Astrocyte (in vitro differentiated cells and primary cell): ENCODE measurements around the gene TET2. TPM values are rescaled to one million over a fixed set of nuclear protein-coding genes. Genes with fewer than 3 reads are reported as not detected.

ENCODE experiments used
- DNase-seq: peaks from one replicate; pipeline ENCODE4 v3.0.0-alpha.2; 2010; ENCODE audit warnings: low read depth
- FAIRE-seq: peaks from 2 replicates; lab custom pipeline; 2011; peaks lifted over from hg19 to GRCh38; lab: Jason Lieb, UNC
- H2AFZ ChIP-seq: 2 replicates; pipeline ENCODE4 v1.6.0; 2012; ENCODE audit warnings: low read depth, low read length, inconsistent platforms
- H3K27ac ChIP-seq: 2 replicates; pipeline ENCODE4 v1.5.1; 2011; ENCODE audit warnings: low read depth, low read length, inconsistent platforms
- H3K27me3 ChIP-seq: 2 replicates; pipeline ENCODE4 v1.6.0; 2011; ENCODE audit warnings: low read length, inconsistent platforms; ENCODE audit not compliant: insufficient read depth
- H3K36me3 ChIP-seq: 2 replicates; pipeline ENCODE4 v1.5.1; 2011; ENCODE audit warnings: low read length, inconsistent platforms; ENCODE audit not compliant: insufficient read depth
- H3K4me1 ChIP-seq: 2 replicates; pipeline ENCODE4 v1.5.1; 2011; ENCODE audit warnings: low read length, inconsistent platforms; ENCODE audit not compliant: insufficient read depth
- H3K4me2 ChIP-seq: 2 replicates; pipeline ENCODE4 v1.6.0; 2012; ENCODE audit warnings: low read length, inconsistent platforms
- H3K4me3 ChIP-seq: 2 replicates; pipeline ENCODE4 v1.5.1; 2011; ENCODE audit warnings: low read depth, mild to moderate bottlenecking, low read length, inconsistent platforms; ENCODE audit not compliant: insufficient read depth
- H3K79me2 ChIP-seq: 2 replicates; pipeline ENCODE4 v1.6.0; 2012; ENCODE audit warnings: mild to moderate bottlenecking, low read length, inconsistent platforms; ENCODE audit not compliant: insufficient read depth
- H3K9ac ChIP-seq: 2 replicates; pipeline ENCODE4 v1.6.0; 2012; ENCODE audit warnings: mild to moderate bottlenecking, low read length, inconsistent platforms
- H3K9me3 ChIP-seq: 2 replicates; pipeline ENCODE4 v1.5.1; 2012; ENCODE audit warnings: low read depth, mild to moderate bottlenecking, low read length, inconsistent platforms; ENCODE audit not compliant: insufficient read depth
- H4K20me1 ChIP-seq: 2 replicates; pipeline ENCODE4 v1.6.0; 2012; ENCODE audit warnings: low read length, inconsistent platforms; ENCODE audit not compliant: insufficient read depth
- H3K27ac Mint-ChIP-seq: one replicate; pipeline ENCODE4 v1.8.0; 2021; ENCODE audit warnings: mild to moderate bottlenecking, mixed read lengths; ENCODE audit not compliant: unreplicated experiment
- H3K27me3 Mint-ChIP-seq: one replicate; pipeline ENCODE4 v1.8.0; 2021; ENCODE audit warnings: low read depth, mixed read lengths; ENCODE audit not compliant: unreplicated experiment
- H3K36me3 Mint-ChIP-seq: one replicate; pipeline ENCODE4 v1.8.0; 2021; ENCODE audit warnings: low read depth, mixed read lengths; ENCODE audit not compliant: unreplicated experiment
- H3K4me1 Mint-ChIP-seq: one replicate; pipeline ENCODE4 v1.8.0; 2021; ENCODE audit warnings: low read depth, mixed read lengths; ENCODE audit not compliant: unreplicated experiment
- H3K4me3 Mint-ChIP-seq: one replicate; pipeline ENCODE4 v1.8.0; 2021; ENCODE audit warnings: mild to moderate bottlenecking, moderate library complexity, mixed read lengths; ENCODE audit not compliant: unreplicated experiment
- H3K9me3 Mint-ChIP-seq: one replicate; pipeline ENCODE4 v1.8.0; 2021; ENCODE audit warnings: mild to moderate bottlenecking, mixed read lengths; ENCODE audit not compliant: unreplicated experiment
- CTCF ChIP-seq: IDR thresholded peaks from 2 replicates; pipeline ENCODE4 v1.5.1; 2011; ENCODE audit warnings: low read depth, mild to moderate bottlenecking, inconsistent platforms, low read length, moderate library complexity; ENCODE audit not compliant: insufficient read depth
- EZH2 ChIP-seq: IDR thresholded peaks from 2 replicates; pipeline ENCODE4 v1.6.1; 2012; ENCODE audit warnings: mild to moderate bottlenecking, low read length, inconsistent platforms; ENCODE audit not compliant: insufficient read depth
- total RNA-seq: library from RNA; stranded (reverse); gene quantifications from 2 replicates; pipeline ENCODE4 v1.2.1, GENCODE V29; 2021

TET2 gene
- total RNA-seq, 1 donor from 2014 or later = 15.7 TPM

GRCh38 chr4:105149771-105150170 is 3.1 kb downstream of the TET2 start:
- Histone ChIP-seq H3K9ac (no peak overlapping the region), H2AFZ (no peak overlapping the region), H3K79me2 (peaks cover 79% of the 10 kb centered on the region), H3K9me3 (no peaks in the 10 kb centered on the region), H3K4me1 (peaks cover 6% of the 10 kb centered on the region), H3K27me3 (no peaks in the 10 kb centered on the region), H3K4me3 (no peak overlapping the region), H3K36me3 (no peaks in the 10 kb centered on the region), H4K20me1 (peaks cover 42% of the 10 kb centered on the region), H3K4me2 (peak overlapping the region; percentile 90), H3K27ac (no peak overlapping the region)
- H3K9me3 Mint-ChIP-seq = no peaks in the 10 kb centered on the region
- H3K27me3 Mint-ChIP-seq = no peaks in the 10 kb centered on the region
- H3K27ac Mint-ChIP-seq = no peak overlapping the region
- FAIRE-seq (no peak), DNase-seq (no peak)
- H3K4me1 Mint-ChIP-seq = peaks cover 7% of the 10 kb centered on the region
- no peak overlapping the region for H3K4me3 Mint-ChIP-seq
- no peak for TF ChIP-seq EZH2
- TF ChIP-seq CTCF = no peak
- H3K36me3 Mint-ChIP-seq = no peaks in the 10 kb centered on the region

- H3K27ac ChIP-seq = no peak overlapping the region
- H3K4me3 ChIP-seq = no peak overlapping the region
- H3K27me3 ChIP-seq = no peaks in the 10 kb centered on the region
- Mint-ChIP-seq H3K4me3 (no peak overlapping the region), H3K27ac (no peak overlapping the region), H3K9me3 (no peaks in the 10 kb centered on the region), H3K36me3 (no peaks in the 10 kb centered on the region), H3K4me1 (peaks cover 5% of the 10 kb centered on the region), H3K27me3 (no peaks in the 10 kb centered on the region)
- no peak for FAIRE-seq
- H4K20me1 ChIP-seq = peaks cover 49% of the 10 kb centered on the region
- H2AFZ ChIP-seq = no peak overlapping the region
- TF ChIP-seq CTCF = no peak
- no peak for TF ChIP-seq EZH2
- peak; percentile 63 for DNase-seq
- H3K4me1 ChIP-seq = peaks cover 5% of the 10 kb centered on the region
- H3K36me3 ChIP-seq = no peaks in the 10 kb centered on the region
- H3K9ac ChIP-seq = no peak overlapping the region
- H3K4me2 ChIP-seq = no peak overlapping the region
- no peaks in the 10 kb centered on the region for H3K9me3 ChIP-seq
- peaks cover 86% of the 10 kb centered on the region for H3K79me2 ChIP-seq
Observed at GRCh38 chr4:105150503-105150902, 3.8 kb downstream of the TET2 start.

DNA sequence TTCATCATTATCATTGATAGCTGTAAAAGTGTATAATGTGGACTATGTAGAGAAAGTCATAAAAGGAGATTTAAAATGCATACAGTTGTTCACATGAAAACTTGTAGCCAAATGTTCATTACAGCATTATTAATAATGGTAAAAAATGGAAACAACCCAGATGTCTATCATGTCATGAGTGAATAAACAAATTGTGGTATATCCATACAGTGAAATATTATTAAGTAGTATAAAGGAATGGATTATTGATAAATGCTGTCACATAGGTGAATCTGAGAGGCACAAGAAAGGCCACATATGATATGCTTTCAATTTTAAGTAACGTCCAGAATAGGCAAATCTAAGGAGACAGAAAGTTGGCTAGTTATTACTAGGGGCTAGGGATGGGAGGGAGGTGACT is 7.1 kb downstream of the TET2 start:
- Mint-ChIP-seq H3K36me3 (no peaks in the 10 kb centered on the region), H3K4me1 (peaks cover 6% of the 10 kb centered on the region), H3K27me3 (no peaks in the 10 kb centered on the region), H3K9me3 (no peaks in the 10 kb centered on the region), H3K4me3 (no peak overlapping the region), H3K27ac (no peak overlapping the region)
- H3K27ac ChIP-seq = no peak overlapping the region
- FAIRE-seq = no peak
- H3K79me2 ChIP-seq = peaks cover 96% of the 10 kb centered on the region
- H3K27me3 ChIP-seq = no peaks in the 10 kb centered on the region
- no peak for DNase-seq
- H2AFZ ChIP-seq = no peak overlapping the region
- H3K4me2 ChIP-seq = no peak overlapping the region
- H3K4me3 ChIP-seq = no peak overlapping the region
- H3K9me3 ChIP-seq = no peaks in the 10 kb centered on the region
- H3K36me3 ChIP-seq = no peaks in the 10 kb centered on the region
- TF ChIP-seq EZH2 = no peak
- TF ChIP-seq CTCF = no peak
- H4K20me1 ChIP-seq = peaks cover 69% of the 10 kb centered on the region
- no peaks in the 10 kb centered on the region for H3K4me1 ChIP-seq
- no peak overlapping the region for H3K9ac ChIP-seq
